ENCODE data around the gene TCAIM.
A peak's percentile ranks its signal among the peaks of the same experiment; 100 is the strongest.

The TCAIM gene, protein sequence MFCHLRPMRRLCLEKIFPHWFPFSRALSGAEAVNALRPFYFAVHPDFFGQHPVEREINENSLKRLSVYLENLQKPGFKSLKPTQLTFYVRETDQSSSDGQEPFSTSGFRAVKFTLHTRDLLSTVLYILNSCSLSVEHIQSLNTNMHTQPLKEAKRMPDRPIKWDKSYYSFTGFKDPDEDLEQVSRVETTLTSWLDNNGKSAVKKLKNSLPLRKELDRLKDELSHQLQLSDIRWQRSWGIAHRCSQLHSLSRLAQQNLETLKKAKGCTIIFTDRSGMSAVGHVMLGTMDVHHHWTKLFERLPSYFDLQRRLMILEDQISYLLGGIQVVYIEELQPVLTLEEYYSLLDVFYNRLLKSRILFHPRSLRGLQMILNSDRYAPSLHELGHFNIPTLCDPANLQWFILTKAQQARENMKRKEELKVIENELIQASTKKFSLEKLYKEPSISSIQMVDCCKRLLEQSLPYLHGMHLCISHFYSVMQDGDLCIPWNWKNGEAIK

DNA sequence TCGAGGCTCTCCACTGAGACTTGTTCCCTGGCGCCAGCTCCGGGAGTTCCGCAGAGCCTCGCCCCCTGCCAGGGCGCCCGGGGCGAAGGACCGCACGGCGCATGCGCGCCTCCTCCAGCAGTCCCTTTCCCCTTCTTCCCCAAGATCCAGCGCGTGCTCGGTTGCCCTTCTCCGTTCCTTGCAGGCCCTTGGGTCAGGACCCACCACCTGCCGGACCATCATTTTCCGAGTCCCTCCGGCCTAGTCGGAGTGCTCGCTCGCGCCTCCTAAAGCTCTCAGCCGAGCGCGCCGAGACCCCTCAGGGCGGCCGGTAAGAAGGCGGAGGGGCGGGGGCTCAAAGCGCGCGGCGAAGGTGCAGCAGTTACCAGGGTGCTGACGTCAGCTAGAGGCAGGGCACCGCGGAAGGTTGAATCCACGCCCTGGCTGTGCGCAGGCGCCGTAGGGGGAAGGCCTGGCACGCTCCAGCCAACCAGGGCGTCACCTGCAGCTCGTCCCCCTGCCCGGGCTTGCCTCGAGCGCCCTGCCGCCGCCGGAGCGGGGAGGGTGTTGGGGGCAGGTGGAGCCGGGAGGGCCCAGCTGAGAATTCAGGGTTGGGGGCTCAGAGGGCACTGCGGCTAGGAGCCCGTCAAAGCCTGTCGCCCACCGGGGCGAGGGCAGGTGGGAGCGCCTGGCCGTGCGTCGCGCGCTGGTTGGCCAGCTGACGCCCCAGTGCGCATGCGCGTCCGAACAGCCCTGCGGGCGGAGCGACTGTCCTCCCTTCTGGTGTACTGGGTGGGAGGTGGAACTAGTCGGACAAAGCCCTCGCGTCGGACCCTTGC lies at the start of gene TCAIM:
TSS of gene TCAIM (plus strand) at position 757 of the 818 bp plus-strand sequence. CDS start 16,017 bp downstream, outside the sequence.
- DNase-seq (ENCODE audit: low read depth in 2 of 2): peak; percentile 96 to 98

- DNase-seq (ENCODE audit: low read depth in 2 of 2): no peak
These were observed 48.6 kb upstream of the TCAIM start for GRCh38 chr3:44289882-44290462.

GRCh38 chr3:44292276-44292675 lies 46.3 kb upstream of the TCAIM start:
- DNase-seq (ENCODE audit: low read depth in 2 of 2): no peak

DNA sequence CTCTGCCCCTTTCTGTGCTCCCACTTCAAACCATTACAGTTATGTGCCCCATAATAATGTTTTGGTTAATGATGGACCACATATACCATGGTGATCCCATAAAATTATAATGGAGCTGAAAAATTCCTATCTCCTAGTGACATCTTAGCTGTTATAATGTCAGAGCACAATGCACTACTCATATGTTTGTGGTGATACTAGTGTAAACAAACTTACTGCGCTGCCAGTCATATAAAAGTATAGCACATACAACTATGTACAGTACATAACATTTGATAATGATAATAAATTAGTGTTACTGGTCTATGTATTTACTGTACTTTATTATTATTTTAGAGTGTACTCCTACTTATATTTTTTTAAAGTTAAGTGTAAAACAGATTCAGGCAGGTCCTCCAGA lies 45.6 kb upstream of the TCAIM start:
- no peak for DNase-seq (ENCODE audit: low read depth in 2 of 2)

DNA sequence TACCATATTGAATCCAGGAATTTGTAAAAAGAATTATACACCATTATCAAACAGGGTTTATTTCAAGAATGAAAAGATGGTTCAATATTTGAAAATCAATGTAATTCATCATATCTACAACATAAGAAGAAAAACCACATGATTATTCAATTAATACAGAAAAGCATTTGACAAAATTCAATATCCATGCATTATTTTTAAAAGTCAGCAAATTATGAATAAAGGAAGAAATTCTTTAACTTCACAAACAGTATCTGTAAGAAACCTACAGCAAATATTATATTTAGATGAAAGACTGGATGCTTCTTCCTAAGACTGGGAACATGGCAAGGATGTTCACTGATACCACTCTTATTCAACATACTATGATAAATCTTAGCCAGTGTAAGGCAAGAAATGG lies 41.3 kb upstream of the TCAIM start:
- no peak for DNase-seq (ENCODE audit: low read depth in 2 of 2)

- no peak for DNase-seq (ENCODE audit: low read depth in 2 of 2)
These were observed 36.8 kb upstream of the TCAIM start for GRCh38 chr3:44301746-44302145.

DNA sequence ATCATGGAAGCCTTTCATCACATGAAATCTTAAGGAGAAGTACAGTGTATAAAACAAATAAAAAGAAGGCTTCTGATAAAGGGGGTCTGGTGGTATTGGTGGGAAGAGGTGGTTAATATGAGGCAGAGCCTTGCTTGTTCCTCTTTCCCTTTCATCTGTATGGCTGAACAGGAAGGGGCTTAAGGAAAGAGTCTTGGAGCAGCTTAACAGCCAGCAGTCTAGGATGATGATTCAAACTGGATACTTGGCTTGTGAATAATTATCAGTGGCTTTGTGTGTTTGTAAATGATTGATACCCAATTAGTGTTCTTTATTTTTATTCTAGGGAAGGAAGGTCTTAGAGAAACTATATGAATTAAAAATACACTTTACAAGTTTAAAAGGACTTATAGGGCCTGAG lies 29.1 kb upstream of the TCAIM start:
- no peak for DNase-seq (ENCODE audit: low read depth in 2 of 2)

- DNase-seq (ENCODE audit: low read depth in 2 of 2): no peak
These were observed 19.7 kb upstream of the TCAIM start for GRCh38 chr3:44318891-44319311.

- no peak for DNase-seq (ENCODE audit: low read depth in 2 of 2)
These were observed 17.2 kb upstream of the TCAIM start for GRCh38 chr3:44321335-44321734.

DNA sequence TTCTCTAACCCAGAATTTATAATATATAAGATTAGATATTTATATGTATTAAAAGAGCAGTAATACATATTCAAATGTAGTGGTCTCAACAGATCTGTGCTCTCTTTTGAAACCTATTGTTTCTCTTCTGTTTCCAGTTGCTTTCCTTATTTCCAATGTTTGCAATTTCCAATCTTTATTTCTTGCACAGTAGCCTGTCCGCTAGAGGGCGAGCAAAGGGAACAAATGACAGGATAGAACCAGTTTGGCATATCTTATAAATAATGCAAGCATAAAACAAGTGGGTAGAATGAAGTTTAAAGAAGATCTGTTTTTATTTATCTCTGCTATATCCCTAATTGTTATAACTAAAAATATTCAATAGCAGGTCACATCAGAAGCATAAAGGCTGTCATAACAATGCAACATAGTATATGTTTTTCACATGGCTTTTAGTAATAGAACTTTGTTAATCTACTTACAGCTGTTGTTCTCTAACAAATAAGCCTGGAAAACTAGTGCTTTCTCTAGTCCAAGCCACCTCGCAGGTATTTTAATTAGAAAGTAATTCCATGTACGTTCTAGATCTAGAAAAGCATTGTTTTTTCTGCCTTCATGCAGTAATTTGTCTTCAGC lies 15.1 kb upstream of the TCAIM start:
- DNase-seq (ENCODE audit: low read depth in 2 of 2): peak in 1 of 2 donors; percentile 16

GRCh38 chr3:44324584-44324983 lies 14.0 kb upstream of the TCAIM start:
- DNase-seq (ENCODE audit: low read depth in 2 of 2): no peak

- no peak for DNase-seq (ENCODE audit: low read depth in 2 of 2)
These were observed 12.5 kb upstream of the TCAIM start for GRCh38 chr3:44326019-44326418.

GRCh38 chr3:44326515-44326914 lies 12.1 kb upstream of the TCAIM start:
- DNase-seq (ENCODE audit: low read depth in 2 of 2): no peak

GRCh38 chr3:44329946-44330345 lies 8.6 kb upstream of the TCAIM start:
- no peak for DNase-seq (ENCODE audit: low read depth in 2 of 2)

GRCh38 chr3:44330444-44330843 lies 8.1 kb upstream of the TCAIM start:
- no peak for DNase-seq (ENCODE audit: low read depth in 2 of 2)

DNA sequence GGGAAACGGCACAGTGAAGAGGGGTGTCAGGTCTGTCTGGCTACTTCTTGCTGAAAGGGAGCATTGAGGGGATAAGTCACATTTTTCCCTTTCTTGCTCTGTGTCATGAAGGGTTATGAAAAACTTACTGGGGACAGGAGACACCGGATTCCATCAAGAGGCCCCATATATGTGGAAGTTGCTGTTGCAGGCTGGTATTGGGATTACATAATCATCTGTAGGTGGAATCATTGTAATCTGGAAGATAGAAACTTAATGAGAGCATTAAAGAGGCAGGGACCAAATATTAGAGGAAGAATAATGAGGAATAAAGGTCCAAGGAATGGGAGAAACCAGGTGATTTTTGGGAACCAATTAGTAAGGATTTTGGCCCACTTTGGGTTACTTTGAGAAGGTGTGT lies 4.2 kb upstream of the TCAIM start:
- DNase-seq (ENCODE audit: low read depth in 2 of 2): no peak

DNA sequence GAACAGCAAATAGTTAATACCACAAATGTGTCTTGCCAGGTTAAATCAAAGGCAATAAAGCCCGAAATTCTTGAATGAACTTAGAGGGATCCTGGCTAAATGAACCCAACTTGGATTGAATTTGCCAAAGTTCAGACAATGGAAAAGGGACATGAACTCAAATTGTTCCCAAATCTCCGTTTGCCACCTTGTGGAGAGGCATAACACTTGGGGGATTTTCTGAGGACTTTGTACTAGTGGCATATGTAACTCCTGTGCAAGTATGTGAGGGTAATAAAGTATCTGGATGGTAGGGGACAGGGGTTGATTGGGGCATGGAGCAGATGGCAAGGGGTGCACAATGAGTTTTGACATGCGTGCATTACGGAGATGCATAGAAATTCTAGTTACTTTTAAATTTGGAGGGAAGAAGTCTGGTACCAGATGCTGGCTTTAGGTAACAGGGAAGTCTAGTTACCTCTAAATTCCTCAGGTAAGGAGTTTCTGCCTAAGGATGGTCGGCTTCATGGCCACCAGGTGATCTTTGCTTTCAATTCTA lies 1.2 kb upstream of the TCAIM start:
- no peak for DNase-seq (ENCODE audit: low read depth in 2 of 2)

GRCh38 chr3:44338828-44339127 lies 212 bp downstream of the TCAIM start:
- DNase-seq (ENCODE audit: low read depth in 2 of 2): no peak

DNA sequence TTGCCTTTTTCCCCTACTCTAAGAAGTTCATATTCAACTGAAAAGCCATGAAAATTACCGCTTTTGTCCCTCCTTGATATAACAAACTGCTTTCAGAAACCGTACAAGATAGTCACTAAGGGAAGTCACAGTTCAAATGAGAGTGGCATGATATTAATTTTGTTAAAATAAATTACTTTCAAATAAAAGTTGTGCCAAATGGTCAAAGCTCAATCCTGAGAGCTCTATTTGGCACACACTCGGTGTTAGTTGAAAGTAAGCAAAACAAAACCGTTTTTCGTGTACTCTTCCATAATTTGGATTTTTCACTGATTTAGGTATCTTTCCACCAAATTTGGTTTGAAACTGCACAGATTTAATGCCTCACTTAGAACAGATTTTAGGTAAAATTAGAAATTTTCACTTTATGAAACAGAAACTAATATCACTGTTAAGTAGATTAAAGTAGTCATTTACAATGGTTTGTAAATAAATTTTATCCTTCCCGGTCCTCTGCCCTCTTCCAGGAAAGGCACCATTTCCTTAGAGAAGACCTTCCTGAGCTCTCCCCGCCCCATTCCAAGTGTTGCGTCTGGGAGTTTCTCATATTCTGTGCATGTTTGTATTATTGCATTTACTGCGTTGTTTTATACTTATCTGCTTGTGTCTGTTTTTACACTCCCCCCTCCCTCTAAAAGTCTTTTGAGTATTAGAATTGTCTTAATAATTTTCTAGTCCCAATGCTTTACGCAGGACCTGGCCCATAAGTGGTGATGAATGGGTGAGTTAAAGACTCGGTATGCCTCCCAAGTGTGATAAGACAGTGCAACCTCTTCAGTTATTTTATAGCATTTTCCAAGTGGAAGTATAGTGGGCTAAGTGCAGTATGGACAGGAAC lies 853 bp downstream of the TCAIM start:
- DNase-seq (ENCODE audit: low read depth in 2 of 2): no peak

- no peak for DNase-seq (ENCODE audit: low read depth in 2 of 2)
These were observed 1.5 kb downstream of the TCAIM start for GRCh38 chr3:44340058-44340395.

DNA sequence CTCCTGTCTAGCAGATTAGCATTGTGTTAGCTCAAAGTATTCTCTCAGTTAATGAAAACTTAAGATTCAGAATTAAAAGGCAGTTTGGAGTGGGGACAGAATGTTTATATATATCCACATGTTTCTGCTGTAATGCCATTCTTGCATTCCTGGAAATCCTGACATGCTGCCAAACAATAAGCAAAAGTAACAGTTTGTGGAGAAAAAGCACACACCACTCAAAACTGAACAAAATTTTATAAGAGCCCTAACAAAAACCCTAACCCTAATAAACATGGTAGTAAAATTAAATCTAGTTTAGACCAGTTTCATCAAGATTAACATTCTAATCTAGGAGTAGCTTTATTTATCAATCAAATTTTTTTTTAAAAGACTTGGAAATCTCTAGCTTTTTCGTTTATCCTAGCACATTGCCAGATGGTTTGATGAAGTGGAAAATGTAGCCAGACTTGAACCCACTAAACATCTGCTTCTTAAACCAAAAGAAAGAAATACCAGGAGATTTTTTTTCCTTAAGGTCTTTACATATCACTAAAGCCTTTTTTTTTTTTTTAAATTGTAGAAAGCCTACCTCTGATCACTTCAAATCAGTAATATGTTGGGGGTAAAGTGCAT lies 3.7 kb downstream of the TCAIM start:
- DNase-seq (ENCODE audit: low read depth in 2 of 2): no peak
